ENCODE data around the gene MCRIP1. TPM values are rescaled to one million over a fixed set of nuclear protein-coding genes. Genes with fewer than 3 reads are reported as not detected.

MCRIP1 gene
- total and polyA plus RNA-seq, 2 of the 13 experiments (the other 11 are each of a cell fraction or from before 2014, with no cell fraction given), result 79.7 to 84.9 TPM

GRCh38 chr17:81844327-81844851 is 11.3 kb upstream of the MCRIP1 start (continued):
- TF ChIP-seq ZBTB40 (IDR thresholded peaks at IDR 0.05) (no peak), ZBTB40 (CRISPR knock-in tag; IDR thresholded peaks at IDR 0.05) (no peak), TRIM22 (IDR thresholded peaks at IDR 0.05) (no peak), ZNF329 (CRISPR knock-in tag; IDR thresholded peaks at IDR 0.05; ENCODE audit: low read depth) (no peak), ZKSCAN5 (CRISPR knock-in tag; IDR thresholded peaks at IDR 0.05) (no peak), ZNF446 (CRISPR knock-in tag; IDR thresholded peaks at IDR 0.05) (no peak), ZNF782 (CRISPR knock-in tag; IDR thresholded peaks at IDR 0.05; ENCODE audit: borderline replicate concordance) (no peak), CSRNP2 (CRISPR knock-in tag; conservative IDR thresholded peaks at IDR 0.05; ENCODE audit: low read depth) (no peak), HOXA5 (CRISPR knock-in tag; IDR thresholded peaks at IDR 0.05) (no peak), BATF2 (CRISPR knock-in tag; IDR thresholded peaks at IDR 0.05) (no peak), SMAD9 (CRISPR knock-in tag; IDR thresholded peaks at IDR 0.05) (no peak), CCAR2 (optimal IDR thresholded peaks at IDR 0.05; ENCODE audit: low read depth, low read length) (no peak), ZNF354B (CRISPR knock-in tag; IDR thresholded peaks at IDR 0.05) (no peak), PHF20 (CRISPR knock-in tag; IDR thresholded peaks at IDR 0.05) (no peak), RBFOX2 (IDR thresholded peaks at IDR 0.05; ENCODE audit: low read depth, low read length) (peak; percentile 79), GZF1 (CRISPR knock-in tag; IDR thresholded peaks at IDR 0.05) (no peak)
